Esophagus squamous epithelium (tissue), 5 donors: ENCODE results near the gene VAT1. TPM values are rescaled to one million over a fixed set of nuclear protein-coding genes. Genes with fewer than 3 reads are reported as not detected.

Experiments
- DNase-seq: peaks from one replicate; lab custom pipeline; 2025; lab: John Stamatoyannopoulos, UW
- H3K27ac ChIP-seq, 4 donors: fragments of 200-600 bp; sonication (generic); one replicate each; pipeline ENCODE4 v1.5.1; 2016 to 2019; ENCODE audit warnings: mild to moderate bottlenecking in 1 of 4
- H3K27me3 ChIP-seq, 4 donors: fragments of 200-600 bp; sonication (generic); 1 replicate in 3 of 4; 2 replicates in 1 of 4; pipeline versions ENCODE4 v1.5.1 to v1.6.0; 2017 to 2021; ENCODE audit warnings: antibody characterized with exemption in 1 of 4
- H3K36me3 ChIP-seq, 3 donors: fragments of 200-600 bp; sonication (generic); one replicate each; pipeline ENCODE4 v1.5.1; 2016 to 2019
- H3K4me1 ChIP-seq, 3 donors: fragments of 200-600 bp; sonication (generic); one replicate each; pipeline ENCODE4 v1.5.1; 2017 to 2019
- H3K4me3 ChIP-seq, 4 donors: fragments of 200-600 bp; sonication (generic); 1 replicate in 3 of 4; 2 replicates in 1 of 4; pipeline ENCODE4 v1.5.1; 2016 to 2019; ENCODE audit warnings: mild to moderate bottlenecking in 2 of 4, moderate library complexity in 1 of 4
- H3K9me3 ChIP-seq, 3 donors: fragments of 200-600 bp; sonication (generic); one replicate each; pipeline ENCODE4 v1.5.1; 2016 to 2019
- CTCF ChIP-seq, 6 experiments: fragments of 450-650 bp in 4 of 6; fragments of 200-600 bp in 2 of 6; sonication (generic) in 2 of 6; IDR thresholded peaks; one replicate each; pipeline ENCODE4 v1.5.1; 2016 to 2019; ENCODE audit warnings: antibody characterized with exemption in 6 of 6, mild to moderate bottlenecking in 4 of 6, moderate library complexity in 4 of 6
- POLR2A ChIP-seq, 4 donors: fragments of 450-650 bp; IDR thresholded peaks; one replicate each; pipeline ENCODE4 v1.6.1; 2017; ENCODE audit warnings: antibody characterized with exemption in 4 of 4, mild to moderate bottlenecking in 4 of 4, moderate library complexity in 3 of 4
- WGBS, 2 donors: methylation state at CpG; one replicate each; pipeline ENCODE4 v1.1.5; 2018; 5-methylcytosine and 5-hydroxymethylcytosine counted together
- intact Hi-C: fragments of 100-400 bp; cut with DNase I; formaldehyde crosslinking; loops from one replicate; pipeline ENCODE4 v1.15.0; 2022
- total RNA-seq, 4 donors: library from RNA; depleted of rRNA; stranded (reverse); fragments of >200 nt; gene quantifications; one replicate each; pipeline ENCODE4 v1.1.0, GENCODE V29; 2016
- donor health status: DM: yes; HTN: yes; CAD: no.

VAT1 gene
- total RNA-seq: 100 to 1,000 TPM in 3 of 4 donors, 10 to 100 TPM in 1; 50.5 to 154 (median 110) TPM

- 0 to 1% methylated on average over 19 to 21 of the region's 80 CpGs for WGBS, 2 donors
- Histone ChIP-seq H3K4me3 (peak within 1 kb of the TSS; percentile 77 to 97 (median 84)), H3K4me1 (peaks cover 20 to 66% (median 35%) of the 10 kb centered on the region in 3 donors), H3K9me3 (no peaks in the 10 kb centered on the region), H3K27me3 (no peaks in the 10 kb centered on the region), H3K36me3 (peaks cover 0 to 15% (median 0%) of the 10 kb centered on the region in 3 donors), H3K27ac (peak within 1 kb of the TSS; percentile 80 to 96 (median 91))
- TF ChIP-seq CTCF (IDR thresholded peaks at IDR 0.05): peak in 1 of 6 experiments; percentile 3
- TF ChIP-seq POLR2A (IDR thresholded peaks at IDR 0.05): peak in 1 of 4 donors; percentile 63
- DNase-seq: no peak
- intact Hi-C loops: loop anchor here (10.0 kb wide), 1 partner anchor 103 kb away; the partner anchor contains the start of gene BRCA1
Measured at GRCh38 chr17:43021741-43022512, at the start of gene VAT1. VAT1 (minus strand) TSS chr17:43022385; CDS start chr17:43022322, 63 bp downstream.

DNA sequence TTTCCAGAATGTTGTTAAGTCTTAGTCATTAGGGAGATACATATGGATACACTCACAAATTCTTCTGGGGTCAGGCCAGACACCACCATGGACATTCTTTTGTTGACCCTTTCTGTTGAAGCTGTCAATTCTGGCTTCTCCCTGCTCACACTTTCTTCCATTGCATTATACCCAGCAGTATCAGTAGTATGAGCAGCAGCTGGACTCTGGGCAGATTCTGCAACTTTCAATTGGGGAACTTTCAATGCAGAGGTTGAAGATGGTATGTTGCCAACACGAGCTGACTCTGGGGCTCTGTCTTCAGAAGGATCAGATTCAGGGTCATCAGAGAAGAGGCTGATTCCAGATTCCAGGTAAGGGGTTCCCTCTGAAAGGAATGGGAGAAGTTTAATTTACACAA, 48.7 kb upstream of the VAT1 start:
- Histone ChIP-seq H3K27me3 (no peaks in the 10 kb centered on the region), H3K4me3 (no peak overlapping the region), H3K9me3 (no peaks in the 10 kb centered on the region), H3K27ac (no peak overlapping the region), H3K4me1 (no peaks in the 10 kb centered on the region), H3K36me3 (peaks cover 0 to 15% (median 6%) of the 10 kb centered on the region in 3 donors)
- TF ChIP-seq POLR2A (IDR thresholded peaks at IDR 0.05) (no peak), CTCF (IDR thresholded peaks at IDR 0.05) (no peak)
- intact Hi-C loops: no loop called here
- no peak for DNase-seq
- 88 to 91% methylated on average over 1 of the region's 1 CpG for WGBS, 2 donors

- WGBS, 2 donors: 59 to 86% methylated on average over 1 of the region's 1 CpG
- H3K9me3 ChIP-seq: no peaks in the 10 kb centered on the region
Measured at GRCh38 chr17:43070257-43070656, 48.1 kb upstream of the VAT1 start.

DNA sequence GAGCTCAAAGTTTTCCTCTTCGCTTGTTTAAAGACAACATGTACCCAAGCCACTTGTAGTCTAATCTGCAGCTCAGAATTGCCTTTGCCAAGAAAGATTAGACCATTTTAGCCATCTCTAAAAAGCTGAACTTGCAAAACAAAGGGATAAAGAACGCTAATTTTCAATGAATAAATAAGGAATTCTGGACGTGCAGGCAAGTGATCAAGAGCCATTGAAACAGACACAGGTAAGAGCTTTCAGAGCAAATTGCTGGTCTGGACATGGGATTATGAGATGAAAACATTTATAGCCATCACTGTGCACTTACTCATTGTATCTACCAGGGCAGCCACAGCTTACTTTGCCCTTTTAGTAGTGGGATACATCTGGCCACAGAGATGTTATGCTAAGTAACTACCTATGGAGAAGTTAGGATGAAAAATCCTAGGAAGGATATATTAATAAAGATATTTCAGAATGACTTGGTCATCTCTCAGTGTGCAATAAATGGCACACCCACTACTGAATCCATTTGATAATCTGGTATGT, 47.2 kb upstream of the VAT1 start:
- Histone ChIP-seq H3K36me3 (peaks cover 0 to 9% (median 6%) of the 10 kb centered on the region in 3 donors), H3K27me3 (no peaks in the 10 kb centered on the region), H3K9me3 (no peaks in the 10 kb centered on the region), H3K27ac (no peak overlapping the region), H3K4me1 (no peaks in the 10 kb centered on the region), H3K4me3 (no peak overlapping the region)
- TF ChIP-seq CTCF (IDR thresholded peaks at IDR 0.05) (no peak), POLR2A (IDR thresholded peaks at IDR 0.05) (no peak)
- no peak for DNase-seq
- WGBS, 2 donors: 84 to 89% methylated on average over 3 of the region's 3 CpGs
- intact Hi-C loops: no loop called here

More at GRCh38 chr17:43070257-43070656, 48.1 kb upstream of the VAT1 start:
- no peak for DNase-seq
- no peaks in the 10 kb centered on the region for H3K27me3 ChIP-seq
- no peak overlapping the region for H3K27ac ChIP-seq
- intact Hi-C loops: no loop called here
- H3K36me3 ChIP-seq: peaks cover 0 to 9% (median 6%) of the 10 kb centered on the region in 3 donors
- no peak for TF ChIP-seq CTCF (IDR thresholded peaks at IDR 0.05)
- TF ChIP-seq POLR2A (IDR thresholded peaks at IDR 0.05): no peak
- no peak overlapping the region for H3K4me3 ChIP-seq
- H3K4me1 ChIP-seq: no peaks in the 10 kb centered on the region
